GM12878 (cell line): Measurements from ENCODE around the gene SIDT1. TPM values are rescaled to one million over a fixed set of nuclear protein-coding genes. Genes with fewer than 3 reads are reported as not detected.

Experiments
- ATAC-seq: fragments of 200-7000 bp; cut with Tn5 transposase; 3 replicates; pipeline ENCODE4 v1.9.1; 2020; ENCODE audit warnings: mild to moderate bottlenecking, moderate library complexity
- BruUV-seq: library from RNA; stranded (reverse); fragments of 400-500 nt; replicated peaks from 2 replicates; lab custom pipeline; 2021; lab: Mats Ljungman, UMichigan
- CTCF ChIA-PET: fragments of 300-600 bp; sonication (Branson Sonifier 250); formaldehyde crosslinking; extraction: SDS; loops from one replicate; lab custom pipeline; 2021; ENCODE audit warnings: inconsistent platforms; lab: Yijun Ruan, JAX
- POLR2A ChIA-PET: fragments of 350-600 bp; formaldehyde crosslinking; extraction: SDS; loops from one replicate; lab custom pipeline; 2021; ENCODE audit warnings: inconsistent platforms; lab: Charles Lee
- RAD21 ChIA-PET: fragments of 300-600 bp; sonication (Branson Sonifier 250); formaldehyde crosslinking; loops from one replicate; lab custom pipeline; 2023; ENCODE audit warnings: antibody characterized with exemption; ENCODE audit not compliant: unreplicated experiment; lab: Charles Lee
- SMC1A ChIA-PET: fragments of 300-600 bp; sonication (Branson Sonifier 250); formaldehyde crosslinking; loops from one replicate; lab custom pipeline; 2023; ENCODE audit not compliant: unreplicated experiment, uncharacterized antibody; lab: Charles Lee
- DNase-seq: peaks from one replicate; pipeline ENCODE4 v3.0.0-alpha.2; 2011; ENCODE audit warnings: low read depth, low spot score
- FAIRE-seq: peaks from 3 replicates; lab custom pipeline; 2011; peaks lifted over from hg19 to GRCh38; lab: Jason Lieb, UNC
- H2AFZ ChIP-seq: 2 replicates; pipeline ENCODE4 v1.6.0; 2011; ENCODE audit warnings: low read depth, low read length, control low read depth; ENCODE audit not compliant: control insufficient read depth
- H3K27ac ChIP-seq: 2 replicates; pipeline ENCODE4 v1.5.1; 2011; ENCODE audit warnings: control low read depth; ENCODE audit not compliant: control insufficient read depth, insufficient read depth
- H3K27me3 ChIP-seq, 2 experiments: replicated peaks in 1 of 2; 2 replicates each; pipeline versions ENCODE4 v1.6.0 to v1.6.1; 2011; ENCODE audit warnings: low read length in 1 of 2; ENCODE audit not compliant: control insufficient read depth in 2 of 2, insufficient read depth in 2 of 2
- H3K36me3 ChIP-seq, 2 experiments: 2 replicates each; pipeline ENCODE4 v1.5.1; 2011; ENCODE audit warnings: low read length in 1 of 2; ENCODE audit not compliant: control insufficient read depth in 2 of 2, insufficient read depth in 2 of 2
- H3K4me1 ChIP-seq: 2 replicates; pipeline ENCODE4 v1.6.1; 2011; ENCODE audit warnings: mild to moderate bottlenecking, low read length, moderate library complexity, mixed read lengths; ENCODE audit not compliant: control insufficient read depth, insufficient read depth
- H3K4me2 ChIP-seq: 2 replicates; pipeline ENCODE4 v1.6.0; 2011; ENCODE audit warnings: control low read depth; ENCODE audit not compliant: control insufficient read depth, insufficient read depth
- H3K4me3 ChIP-seq: fragments of 200-600 bp; sonication (generic); 2 replicates; pipeline ENCODE4 v1.5.1; 2016
- H3K79me2 ChIP-seq: 2 replicates; pipeline ENCODE4 v1.6.0; 2011; ENCODE audit warnings: low read length; ENCODE audit not compliant: control insufficient read depth, insufficient read depth
- H3K9ac ChIP-seq: 2 replicates; pipeline ENCODE4 v1.8.0; 2011; ENCODE audit warnings: low read length, control low read depth, mixed read lengths; ENCODE audit not compliant: control insufficient read depth, insufficient read depth
- H3K9me3 ChIP-seq: replicated peaks from 3 replicates; pipeline ENCODE4 v1.5.1; 2011; ENCODE audit warnings: mild to moderate bottlenecking, low read length; ENCODE audit not compliant: control insufficient read depth, insufficient read depth
- H4K20me1 ChIP-seq: 2 replicates; pipeline ENCODE4 v1.6.0; 2011; ENCODE audit not compliant: control insufficient read depth, insufficient read depth
- BRCA1 ChIP-seq: IDR thresholded peaks from 2 replicates; pipeline ENCODE4 v1.6.1; 2011; ENCODE audit warnings: low read depth, low read length, improper control_type of control experiment
- CBX5 ChIP-seq: sonication (generic); IDR thresholded peaks from 2 replicates; pipeline ENCODE4 v1.6.1; 2016; ENCODE audit warnings: low read depth, moderate library complexity, mild to moderate bottlenecking, inconsistent platforms
- CEBPB ChIP-seq, 2 experiments: fragments of 150-350 bp in 1 of 2; IDR thresholded peaks; 2 replicates each; pipeline ENCODE4 v1.6.1; 2012 to 2014; ENCODE audit warnings: low read depth in 2 of 2, low read length in 2 of 2, borderline replicate concordance in 1 of 2, inconsistent platforms in 1 of 2
- DPF2 ChIP-seq: fragments of 450-650 bp; IDR thresholded peaks from 2 replicates; pipeline ENCODE4 v1.6.1; 2017; ENCODE audit warnings: mild to moderate bottlenecking
- EED ChIP-seq: sonication (generic); IDR thresholded peaks from 2 replicates; pipeline ENCODE4 v1.6.1; 2016; ENCODE audit warnings: antibody characterized with exemption, low read depth
- MEF2B ChIP-seq: fragments of 450-650 bp; IDR thresholded peaks from 2 replicates; pipeline ENCODE4 v1.6.1; 2018; ENCODE audit warnings: mild to moderate bottlenecking, moderate library complexity; ENCODE audit not compliant: partially characterized antibody, poor library complexity, severe bottlenecking
- MXI1 ChIP-seq: fragments of 150-350 bp; IDR thresholded peaks from 2 replicates; pipeline ENCODE4 v1.6.1; 2011; ENCODE audit warnings: low read depth, mild to moderate bottlenecking, inconsistent platforms, low read length, improper control_type of control experiment
- NFXL1 ChIP-seq: fragments of 450-650 bp; IDR thresholded peaks from 2 replicates; pipeline ENCODE4 v1.6.1; 2017; ENCODE audit warnings: antibody characterized with exemption, mild to moderate bottlenecking, borderline replicate concordance
- PKNOX1 ChIP-seq: fragments of 450-650 bp; IDR thresholded peaks from 2 replicates; pipeline ENCODE4 v1.6.1; 2016; ENCODE audit warnings: mild to moderate bottlenecking
- RCOR1 ChIP-seq: conservative IDR thresholded peaks from 2 replicates; pipeline ENCODE4 v1.6.1; 2012; ENCODE audit warnings: low read depth, low read length, improper control_type of control experiment
- SIX5 ChIP-seq: IDR thresholded peaks from 2 replicates; pipeline ENCODE4 v1.6.1; 2011; ENCODE audit warnings: mild to moderate bottlenecking, low read depth, low read length, moderate library complexity; ENCODE audit not compliant: severe bottlenecking
- SKIL ChIP-seq: fragments of 450-650 bp; IDR thresholded peaks from 2 replicates; pipeline ENCODE4 v1.6.1; 2017; ENCODE audit warnings: mild to moderate bottlenecking, low read depth, inconsistent platforms; ENCODE audit not compliant: poor library complexity, severe bottlenecking
- SPI1 ChIP-seq: IDR thresholded peaks from 2 replicates; pipeline ENCODE4 v1.6.1; 2011; ENCODE audit warnings: low read depth, mild to moderate bottlenecking, low read length, moderate library complexity, borderline replicate concordance; ENCODE audit not compliant: insufficient read depth
- SREBF1 ChIP-seq: IDR thresholded peaks from 2 replicates; pipeline ENCODE4 v1.6.1; 2012; ENCODE audit warnings: mild to moderate bottlenecking, low read length
- TAF1 ChIP-seq: IDR thresholded peaks from 2 replicates; pipeline ENCODE4 v1.6.1; 2011; ENCODE audit warnings: mild to moderate bottlenecking, low read depth, low read length, borderline replicate concordance
- TARDBP ChIP-seq: IDR thresholded peaks from 2 replicates; pipeline ENCODE4 v1.6.1; 2016; ENCODE audit warnings: borderline replicate concordance
- WRNIP1 ChIP-seq: IDR thresholded peaks from 2 replicates; pipeline ENCODE4 v1.6.1; 2011; ENCODE audit warnings: low read depth, low read length, improper control_type of control experiment, borderline replicate concordance
- YY1 ChIP-seq: IDR thresholded peaks from 2 replicates; pipeline ENCODE4 v1.6.1; 2011; ENCODE audit warnings: low read depth, mild to moderate bottlenecking, low read length
- WGBS: methylation state at CpG from one replicate; pipeline ENCODE4 v1.1.6; 2016; ENCODE audit warnings: low lambda C conversion rate; ENCODE audit not compliant: insufficient replicate concordance, insufficient coverage; ENCODE audit errors: missing lambda C conversion rate; 5-methylcytosine and 5-hydroxymethylcytosine counted together
- in situ Hi-C: fragments of 300-500 bp; cut with MboI; formaldehyde crosslinking; loops from 9 replicates; pipeline ENCODE4 v1.14.3; 2018; ENCODE audit warnings: mixed read lengths
- intact Hi-C: fragments of 100-400 bp; cut with micrococcal nuclease; formaldehyde crosslinking; loops from one replicate; pipeline ENCODE4 v1.14.2; 2022; ENCODE audit not compliant: unreplicated experiment
- polyA plus RNA-seq, 11 experiments: library from polyadenylated mRNA; depleted of rRNA in 4 of 11; unstranded in 6 of 11; stranded (reverse) in 5 of 11; fragments of >200 nt; fragmentation: Nextera tagmentation in 4 of 11; fragmentation: Illumina TruSeq in 1 of 11; extraction: Ambion mirVana in 4 of 11; extraction: Trizol in 1 of 11; gene quantifications; 1 replicate in 1 of 11; 2 replicates in 10 of 11; pipeline versions ENCODE4 v1.2.1 to v1.2.3, GENCODE V29; 2011 to 2016; ENCODE audit warnings: inconsistent platforms in 2 of 11, missing spikeins in 2 of 11, low read depth in 1 of 11
- total RNA-seq, 4 experiments: library from RNA; depleted of rRNA in 3 of 4; stranded (reverse); fragments of >200 nt in 3 of 4; fragmentation: Illumina TruSeq in 1 of 4; extraction: Trizol in 1 of 4; gene quantifications; 2 replicates each; pipeline versions ENCODE4 v1.2.1 to v1.2.3, GENCODE V29; 2013 to 2021

SIDT1 gene
- total and polyA plus RNA-seq, 10 of the 15 experiments (the other 5 are each of a cell fraction or from before 2014, with no cell fraction given), result 3.0 to 45.0 (median 26.6) TPM

- no peak overlapping the region for H3K4me2 ChIP-seq
- no TSS peak for BruUV-seq
- no peak for ATAC-seq
- FAIRE-seq, result no peak
- ChIA-PET CTCF (interaction anchor here (1.3 kb wide), 1 partner anchor 76 kb away, joined by 3 read pairs; no protein-coding TSS in a partner anchor), SMC1A (interaction anchor here (1.5 kb wide), 1 partner anchor 73 kb away, joined by 3 read pairs; no protein-coding TSS in a partner anchor), POLR2A (no interaction called here), RAD21 (no interaction called here)
- intact Hi-C loops (no loop called here), in situ Hi-C loops (loop anchor here (5.0 kb wide), 1 partner anchor 78 kb away; no protein-coding TSS in a partner anchor)
- H3K4me3 ChIP-seq, result no peak overlapping the region
- no peak for DNase-seq
- H2AFZ ChIP-seq, result no peak overlapping the region
- no peaks in the 10 kb centered on the region for H3K4me1 ChIP-seq
- H3K79me2 ChIP-seq, result no peaks in the 10 kb centered on the region; the same call in 1 of the 2 replicates
- no peak overlapping the region for H3K27ac ChIP-seq
- no peaks in the 10 kb centered on the region for H3K9me3 ChIP-seq
- no peak overlapping the region for H3K9ac ChIP-seq
- H4K20me1 ChIP-seq, result no peaks in the 10 kb centered on the region
- TF ChIP-seq WRNIP1 (no peak), MEF2B (no peak), RCOR1 (no peak), SREBF1 (no peak), SPI1 (no peak), CEBPB (IDR thresholded peaks at IDR 0.05; ENCODE audit: borderline replicate concordance in 1 of 2, low read depth in 2 of 2, low read length in 2 of 2) (no peak), BRCA1 (no peak), TAF1 (no peak), EED (no peak), NFXL1 (no peak), PKNOX1 (no peak), SIX5 (no peak), SKIL (no peak), MXI1 (no peak), CBX5 (no peak), DPF2 (no peak), YY1 (no peak), TARDBP (no peak)
- H3K36me3 ChIP-seq, result peaks cover 0 to 23% of the 10 kb centered on the region in 2 experiments; a peak in 3 of 4 replicates
- WGBS, result 94% methylated on average over 3 of the region's 3 CpGs
- no peaks in the 10 kb centered on the region for H3K27me3 ChIP-seq
Measured at GRCh38 chr3:113570158-113570557, 37.8 kb downstream of the SIDT1 start.
